Stimulated activated CD8-positive, alpha-beta memory T cell treated with anti-CD3 and anti-CD28 coated beads, Interleukin-4, amount 100 ng/mL, for 48 hours (primary cell): ENCODE data around the gene LIMA1.

Experiments used
- DNase-seq: peaks from one replicate; pipeline ENCODE4 v3.0.0-alpha.2; 2020

Gene LIMA1

DNA sequence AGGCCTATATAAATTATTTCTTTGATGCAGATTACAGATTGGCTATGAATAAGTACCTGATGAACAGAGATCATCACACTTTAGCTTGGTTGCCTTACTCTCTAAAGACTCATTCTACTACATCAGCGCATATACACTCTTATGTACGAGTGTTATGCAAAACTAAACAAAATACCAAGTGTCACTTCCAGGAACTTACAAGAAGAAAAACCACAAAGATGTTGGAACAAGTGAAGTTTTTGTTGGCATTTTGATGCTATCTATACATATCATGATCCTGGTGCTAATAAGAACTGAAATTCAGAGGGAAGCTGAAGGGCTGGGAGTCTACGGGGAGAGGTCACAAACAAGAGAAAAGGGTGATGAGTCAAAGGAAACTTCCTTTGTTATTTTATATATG is 68.3 kb downstream of the LIMA1 start:
- DNase-seq: no peak

DNA sequence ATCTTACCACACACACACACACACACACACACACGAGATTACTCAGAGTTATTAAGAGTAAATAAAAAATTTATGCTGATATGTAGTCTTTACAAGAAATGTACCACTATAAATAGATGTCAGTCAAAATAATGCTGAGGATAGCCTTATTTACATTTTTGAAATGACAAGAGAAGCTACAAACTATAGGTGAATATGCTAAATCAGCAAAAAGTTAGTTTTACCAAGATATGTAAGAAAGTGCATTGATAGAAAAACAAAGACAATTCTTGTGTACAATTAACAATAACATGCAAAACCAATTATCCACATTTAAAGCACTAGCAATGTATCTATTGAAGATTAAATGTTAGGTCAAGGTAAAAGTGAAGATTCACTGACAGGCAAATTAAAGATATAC is 69.3 kb downstream of the LIMA1 start:
- DNase-seq: no peak

DNA sequence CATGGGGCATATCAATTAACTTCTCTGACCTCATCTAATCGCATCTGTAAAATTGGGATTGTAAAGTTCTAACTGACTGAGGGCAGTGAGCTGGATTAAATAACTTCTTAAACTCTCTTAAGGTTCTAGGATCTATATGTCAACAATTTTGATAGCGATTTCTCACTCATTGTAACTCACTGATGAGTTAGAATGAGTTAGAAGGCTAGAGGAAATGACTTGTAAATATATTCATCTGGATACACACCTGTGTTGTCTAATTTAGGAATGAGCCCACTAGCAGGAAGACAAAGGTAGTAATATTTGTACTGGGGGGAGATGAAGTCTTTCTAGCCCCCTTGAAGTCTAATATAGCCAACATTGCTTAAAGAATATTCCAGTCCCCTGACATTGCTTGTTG is 69.9 kb downstream of the LIMA1 start:
- DNase-seq: no peak

DNA sequence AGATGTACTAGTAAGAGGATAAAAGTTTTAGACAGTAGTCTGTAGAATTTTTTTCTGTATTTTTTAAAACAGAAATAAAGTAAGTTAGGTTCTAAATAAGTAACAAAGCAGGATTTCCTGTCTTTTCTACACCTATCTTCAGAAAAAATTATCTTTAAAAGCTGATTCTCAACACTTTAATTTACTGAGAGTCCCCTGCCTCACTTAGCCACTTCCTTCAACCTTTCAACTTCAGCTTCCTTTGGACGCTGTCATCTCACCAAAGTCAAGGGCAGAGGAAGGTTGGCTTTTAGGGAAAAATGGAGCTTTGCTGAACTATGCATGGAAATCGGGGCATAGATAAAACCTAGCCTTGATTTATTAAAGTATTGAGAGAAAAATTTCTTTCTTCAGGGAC is 71.3 kb downstream of the LIMA1 start:
- DNase-seq: no peak

DNA sequence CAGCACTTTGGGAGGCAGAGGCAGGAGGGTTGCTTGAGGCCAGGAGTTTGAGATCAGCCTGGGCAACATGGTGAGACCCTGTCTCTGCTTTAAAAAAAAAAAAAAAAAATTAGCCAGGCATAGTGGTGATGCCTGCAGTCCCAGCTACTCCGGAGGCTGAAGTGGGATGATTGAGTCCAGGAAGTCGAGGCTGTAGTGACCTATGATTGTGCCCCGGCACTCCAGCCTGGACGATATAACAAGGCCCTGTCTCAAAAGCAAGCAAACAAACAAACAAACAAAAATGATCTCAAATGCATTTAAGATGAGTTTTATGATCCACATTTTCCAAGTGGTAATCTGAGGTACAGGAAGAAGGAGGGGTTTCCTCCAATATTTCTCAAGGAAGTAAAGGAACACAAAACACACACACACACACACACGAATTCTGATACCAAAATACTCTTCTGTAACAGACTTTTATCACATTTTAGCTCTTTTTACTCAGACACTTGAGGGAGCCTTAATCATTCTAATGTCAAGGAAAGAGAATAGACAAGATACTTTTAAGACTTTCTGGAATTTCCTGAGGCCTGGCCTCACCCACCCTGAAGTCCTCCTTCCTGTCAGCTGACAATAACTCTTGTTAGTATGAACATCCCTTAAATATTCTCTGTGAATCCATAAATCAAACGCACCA is 71.8 kb downstream of the LIMA1 start:
- DNase-seq: no peak

DNA sequence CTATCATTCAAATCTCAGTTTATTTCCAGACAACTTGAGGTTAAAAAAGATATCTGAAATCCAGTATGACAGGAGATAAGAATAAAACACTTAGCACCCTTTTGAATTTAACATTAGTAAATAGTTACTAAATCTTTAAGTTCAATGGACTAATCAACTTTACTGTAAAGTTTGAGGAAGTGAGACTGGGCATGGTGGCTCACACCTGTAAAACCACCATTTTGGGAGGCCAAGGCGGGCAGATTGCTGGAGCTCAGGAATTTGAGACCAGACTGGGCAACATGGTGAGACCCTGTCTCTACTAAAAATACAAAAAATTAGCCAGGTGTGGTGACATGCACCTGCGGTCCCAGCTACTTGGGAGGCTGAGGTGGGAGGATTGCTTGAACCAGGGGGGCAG is 75.9 kb downstream of the LIMA1 start:
- no peak for DNase-seq

DNA sequence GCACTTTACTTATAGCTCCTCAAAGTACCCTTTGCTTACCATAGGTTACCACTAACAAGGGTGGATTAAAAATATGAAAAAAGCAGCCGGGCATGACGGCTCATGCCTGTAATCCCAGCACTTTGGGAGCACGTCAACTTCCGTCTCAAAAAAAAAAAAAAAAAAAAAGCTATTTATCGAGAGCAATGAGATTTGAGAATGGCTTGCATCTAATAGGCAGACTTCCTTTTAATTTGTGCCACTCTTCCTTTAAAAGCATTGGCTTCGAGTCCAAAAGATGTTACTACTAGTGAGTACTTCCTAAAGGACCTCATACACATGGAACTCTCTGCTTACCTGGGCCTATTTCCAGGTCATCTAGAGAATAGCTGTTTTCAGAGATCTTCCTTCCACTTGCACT is 77.7 kb downstream of the LIMA1 start:
- DNase-seq: no peak

DNA sequence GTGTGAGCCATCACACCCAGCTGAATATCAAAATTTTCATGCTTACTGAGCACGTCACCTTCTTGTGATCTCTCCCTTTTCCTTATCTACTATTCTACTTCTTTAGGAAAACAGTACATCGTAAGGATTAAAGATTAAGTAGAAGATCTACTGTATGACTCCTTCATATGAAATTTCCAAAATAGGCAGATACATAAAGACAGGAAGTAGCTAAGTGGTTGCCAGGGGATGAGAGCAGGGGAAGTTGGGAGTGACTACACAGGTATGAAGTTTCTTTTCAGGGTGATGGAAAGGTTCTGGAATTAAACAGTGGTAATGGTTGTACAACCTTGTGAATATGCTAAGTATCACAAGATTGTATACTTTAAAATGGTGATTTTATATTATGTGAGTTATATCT is 79.6 kb downstream of the LIMA1 start:
- no peak for DNase-seq

DNA sequence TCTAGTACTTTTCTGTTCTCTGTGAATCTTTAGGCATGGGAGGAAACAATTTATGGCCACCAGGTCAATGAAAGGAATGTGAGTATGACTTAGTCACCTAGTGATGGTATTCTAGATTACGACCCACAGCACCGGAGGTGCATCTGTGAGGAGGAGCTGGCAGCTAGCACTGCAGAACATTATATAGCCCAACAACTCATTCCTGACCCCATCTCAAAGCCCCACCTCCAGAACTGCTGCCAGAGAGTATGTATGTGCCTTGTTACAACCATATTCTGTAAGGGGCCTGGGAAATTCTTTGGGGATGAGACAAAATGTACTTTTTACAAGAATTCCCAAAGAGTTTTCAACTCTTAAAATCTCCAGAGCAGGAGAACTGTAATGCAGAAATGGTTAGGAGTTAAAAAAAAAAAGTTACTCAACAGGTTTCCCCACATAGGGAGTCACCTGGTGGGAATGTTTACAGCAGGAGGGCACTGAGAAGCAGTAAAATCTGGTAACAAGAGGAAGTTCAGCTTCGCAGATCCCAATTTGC is 81.3 kb downstream of the LIMA1 start:
- DNase-seq: no peak

DNA sequence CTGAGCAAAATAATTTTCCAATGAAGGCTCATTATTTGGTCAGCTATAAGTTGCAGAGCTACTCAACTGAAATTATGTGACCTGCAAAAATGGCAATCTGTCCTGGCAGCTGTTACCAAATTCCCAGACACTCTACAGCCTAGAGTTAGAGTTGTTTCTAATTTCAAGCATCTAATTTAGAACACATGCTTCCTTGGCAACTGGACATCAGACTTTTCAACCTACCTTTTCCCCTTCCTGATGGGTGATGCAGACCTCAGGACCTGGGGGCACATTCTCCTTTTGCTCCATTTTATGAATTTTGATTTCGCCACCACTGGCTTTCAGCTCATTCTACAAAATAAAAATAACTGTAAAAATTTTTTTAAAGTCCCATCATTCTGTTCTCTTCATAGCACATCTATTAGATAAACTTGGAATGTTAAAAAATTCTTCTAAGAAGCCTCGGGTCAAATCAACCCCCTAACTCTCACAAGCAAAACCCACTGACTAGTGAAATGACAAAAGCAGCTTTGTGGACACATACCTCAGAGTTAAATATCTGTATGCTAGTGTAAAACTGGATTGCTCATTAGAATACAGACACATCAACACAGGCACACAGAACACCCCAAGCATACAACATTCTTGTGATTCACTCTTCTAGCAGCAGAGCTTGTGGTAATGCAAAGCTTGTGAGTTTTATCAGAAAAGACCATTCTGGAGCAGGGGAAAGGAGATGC is 82.6 kb downstream of the LIMA1 start:
- DNase-seq: no peak

DNA sequence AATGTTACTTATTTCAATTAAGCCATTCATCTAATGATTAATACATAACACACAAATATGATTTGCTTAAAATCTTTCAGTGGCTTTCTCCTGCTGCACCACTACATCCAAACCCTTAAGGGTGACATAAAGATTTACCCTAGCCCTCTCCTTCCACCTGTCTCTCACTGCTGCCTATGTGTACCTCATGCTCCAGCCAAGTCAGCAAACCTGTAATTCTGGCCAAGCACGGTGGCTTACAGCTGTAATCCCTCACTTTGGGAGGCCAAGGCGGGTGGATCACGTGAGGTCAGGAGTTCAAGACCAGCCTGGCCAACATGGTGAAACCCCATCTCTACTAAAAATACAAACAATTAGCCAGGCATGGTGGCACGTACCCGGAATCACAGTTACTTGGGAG is 84.5 kb downstream of the LIMA1 start:
- no peak for DNase-seq

DNA sequence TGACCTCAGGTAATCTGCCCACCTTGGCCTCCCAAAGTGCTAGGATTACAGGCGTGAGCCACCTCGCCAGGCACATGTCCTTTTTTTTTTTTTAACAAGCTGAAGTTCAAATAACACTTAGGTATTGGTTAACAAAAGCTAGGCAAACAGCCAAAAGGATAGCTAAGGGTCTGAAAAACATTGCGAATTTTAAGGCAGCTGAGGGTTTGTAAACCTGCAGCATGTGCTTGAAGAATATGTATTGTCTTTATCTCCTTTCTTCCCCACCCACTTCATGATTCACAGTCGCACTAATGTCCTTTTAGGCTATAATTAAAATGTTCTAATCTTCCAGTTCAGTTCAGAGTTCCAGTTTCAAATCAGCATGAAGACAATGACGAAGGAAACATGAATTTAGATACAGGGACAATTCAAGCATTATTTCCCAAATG is 86.0 kb downstream of the LIMA1 start:
- DNase-seq: no peak

DNA sequence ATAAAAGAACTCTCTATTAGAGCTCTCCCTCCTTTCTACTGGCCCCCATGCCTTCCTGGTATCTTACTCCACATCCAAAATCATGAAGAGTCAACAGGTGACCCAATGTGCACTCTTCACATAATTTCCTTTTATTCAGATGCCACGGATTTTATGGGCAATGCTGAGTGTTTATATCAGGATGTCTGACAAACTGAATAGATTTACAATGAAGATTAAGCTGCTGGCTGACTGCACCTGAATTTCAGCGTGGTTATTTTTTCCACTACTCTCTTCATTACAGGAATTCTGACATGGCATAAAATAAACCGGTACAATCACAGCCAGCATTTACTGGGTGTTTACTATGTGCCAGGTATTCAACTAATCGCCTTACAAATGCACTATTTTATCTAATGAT is 86.8 kb downstream of the LIMA1 start:
- no peak for DNase-seq

DNA sequence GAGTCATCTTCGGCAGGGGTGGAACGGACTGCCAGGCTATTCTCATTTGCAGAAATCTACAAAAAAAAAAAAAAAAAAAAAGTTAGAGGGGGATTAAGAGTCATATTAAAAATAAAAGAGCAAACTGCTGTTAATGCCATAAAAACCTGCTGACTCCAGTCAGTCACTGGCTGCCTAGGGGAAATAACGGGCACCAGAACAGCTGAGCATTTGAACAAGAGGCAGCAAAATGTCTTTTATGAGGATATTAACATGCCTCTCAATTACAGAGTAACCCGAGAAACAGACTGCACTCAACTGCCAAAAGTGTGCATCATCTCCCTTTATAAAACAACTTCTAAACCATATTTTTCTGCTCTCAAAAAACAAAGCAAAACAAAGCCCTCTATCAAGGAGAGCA is 87.5 kb downstream of the LIMA1 start:
- no peak for DNase-seq

DNA sequence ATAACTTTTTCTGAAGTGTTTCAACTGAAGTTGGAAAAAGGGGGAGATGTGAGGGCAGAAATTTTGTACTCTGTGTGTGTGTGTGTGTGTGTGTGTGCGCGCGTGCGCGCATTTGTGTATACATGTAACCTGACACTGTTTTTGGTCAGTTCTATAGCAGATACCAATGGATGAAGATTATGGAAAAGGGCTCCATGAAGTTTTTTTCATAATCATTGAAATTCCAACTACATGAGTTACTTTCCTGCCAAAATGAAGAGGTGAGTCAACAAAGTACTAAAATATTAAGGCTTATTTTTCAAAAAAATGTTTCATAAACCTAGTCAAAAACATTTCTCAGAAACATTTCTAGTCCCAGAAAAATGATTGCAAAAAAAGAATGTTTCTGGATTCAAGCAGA is 90.4 kb downstream of the LIMA1 start:
- no peak for DNase-seq

DNA sequence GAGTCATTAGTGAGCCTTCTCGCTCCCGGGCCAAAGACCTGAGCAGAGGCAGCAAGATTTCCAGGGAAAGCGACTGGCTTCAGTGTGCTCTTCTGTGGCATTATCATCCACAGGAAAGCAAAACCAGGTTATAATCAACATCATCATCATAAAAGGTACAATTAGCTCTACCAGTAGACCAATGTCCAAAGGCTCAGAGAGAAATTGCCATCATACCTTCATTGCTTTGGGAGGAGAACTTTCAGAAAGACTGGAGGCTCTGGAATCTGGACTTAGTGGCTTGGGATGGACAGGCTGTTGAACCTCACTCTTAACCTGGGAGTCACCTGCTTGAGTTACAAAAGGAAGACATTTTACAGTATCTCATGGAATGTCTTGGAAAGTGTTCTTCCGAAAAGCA is 91.1 kb downstream of the LIMA1 start:
- no peak for DNase-seq

DNA sequence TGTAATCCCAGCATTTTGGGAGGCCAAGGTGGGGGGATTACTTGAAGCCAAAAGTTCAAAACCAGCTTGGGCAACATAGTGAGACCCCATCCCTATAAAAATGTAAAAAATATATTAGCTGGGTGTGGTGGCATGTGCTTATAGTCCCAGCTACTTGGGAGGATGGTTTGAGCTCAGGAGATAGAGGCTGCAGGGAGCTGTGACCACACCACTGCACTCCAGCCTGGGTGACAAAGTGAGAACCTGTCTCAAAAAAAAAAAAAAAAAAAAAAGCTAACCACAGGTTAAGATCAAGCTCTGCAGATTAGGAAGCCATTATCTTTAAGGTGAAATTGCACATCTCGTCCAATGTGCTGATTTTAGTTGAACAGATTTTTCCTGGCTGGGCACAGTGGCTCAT is 92.5 kb downstream of the LIMA1 start:
- DNase-seq: no peak

DNA sequence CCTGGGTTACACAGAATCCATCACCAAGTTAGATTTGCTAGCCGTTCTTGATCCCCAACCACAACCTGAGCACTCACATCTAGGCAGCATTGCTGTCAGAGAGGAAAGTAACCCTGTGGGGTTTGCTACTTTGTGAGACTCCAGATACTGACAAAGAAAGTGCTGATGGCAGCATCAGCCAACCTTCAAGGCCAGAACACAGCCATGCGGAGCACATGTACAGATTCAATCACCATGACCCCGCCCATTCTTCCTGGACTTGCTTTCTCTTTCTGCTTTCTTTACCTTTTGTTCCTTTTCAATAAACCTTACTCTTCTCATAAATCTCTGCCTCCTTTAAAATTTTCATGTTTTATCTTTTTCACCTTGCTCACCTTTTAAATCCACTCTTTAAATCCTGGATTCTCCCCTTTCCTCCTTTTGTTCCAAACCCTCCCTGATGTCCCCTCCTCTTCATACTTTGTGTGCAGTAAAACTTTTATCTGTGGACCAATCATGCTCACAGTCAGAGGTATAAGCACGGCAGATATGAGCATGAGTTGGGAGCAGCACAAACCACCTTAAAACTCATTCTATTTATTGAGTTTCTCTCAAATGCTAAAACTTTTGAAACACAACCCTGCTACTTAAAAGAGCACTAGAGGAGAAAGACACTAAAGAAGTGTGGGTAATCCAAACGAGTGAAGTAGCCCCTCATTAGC is 94.3 kb downstream of the LIMA1 start:
- peak; percentile 52 for DNase-seq

DNA sequence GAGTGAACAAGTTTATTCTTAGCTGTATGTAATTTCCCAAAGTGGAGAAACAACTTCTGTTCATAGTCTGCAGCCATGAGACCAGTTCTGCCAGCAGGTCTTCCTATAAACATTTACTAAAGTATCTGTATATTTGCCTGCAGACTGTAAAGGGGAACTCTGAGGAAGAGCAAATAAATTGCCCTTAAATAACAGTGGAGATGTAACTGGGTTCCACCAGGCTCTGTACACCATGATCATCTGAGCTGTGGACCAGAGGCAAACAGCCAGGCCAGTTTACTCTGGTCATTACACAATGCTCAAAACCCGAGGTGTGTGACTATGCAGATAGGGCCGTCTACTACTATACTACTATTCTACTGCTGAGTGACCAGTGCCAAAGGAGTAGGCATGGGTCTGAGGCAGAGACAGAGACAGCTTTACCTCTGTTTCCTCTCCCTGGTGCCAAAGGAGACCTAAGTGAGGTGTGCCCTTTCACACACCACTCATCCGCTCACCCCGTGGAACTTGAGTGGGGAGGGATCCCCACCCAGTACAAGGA is 95.0 kb downstream of the LIMA1 start:
- DNase-seq: no peak

DNA sequence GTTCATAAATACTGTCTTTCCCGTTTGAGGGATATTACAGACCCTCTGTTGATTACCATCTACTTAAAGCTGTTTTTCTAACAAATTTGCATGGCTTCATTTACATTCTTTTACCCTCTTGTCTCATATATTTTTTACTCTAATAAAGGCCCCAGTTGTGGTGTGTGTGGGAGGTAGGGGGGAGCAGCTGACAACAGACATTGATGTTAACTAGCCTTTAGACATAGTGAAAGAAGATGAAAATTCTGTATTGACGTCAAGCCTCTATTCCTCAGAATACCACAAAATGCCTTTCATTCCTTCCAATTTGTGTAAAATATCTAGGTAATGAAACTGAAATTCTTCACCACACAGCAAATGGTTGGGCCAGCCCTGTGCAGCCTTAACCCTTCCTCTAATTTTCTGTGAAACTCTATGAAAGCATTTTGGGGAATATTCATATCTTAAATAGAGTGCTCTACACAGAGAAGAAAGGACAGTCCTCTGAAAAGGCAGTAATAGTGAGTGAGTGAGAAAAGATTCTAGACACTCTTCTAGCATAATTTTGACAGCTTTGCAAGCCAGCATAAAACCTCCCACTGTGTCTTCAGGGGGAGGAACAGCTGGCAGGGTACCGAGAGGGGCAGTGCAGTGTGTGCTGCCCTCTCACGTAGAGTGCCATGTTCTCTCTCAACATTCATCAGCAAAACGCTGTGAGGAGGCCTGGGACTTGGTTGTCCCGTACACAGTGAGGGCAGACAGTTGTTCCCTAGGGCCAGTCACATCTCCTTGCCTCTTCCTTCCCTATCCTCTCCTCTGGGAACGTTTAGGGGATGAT is 96.0 kb downstream of the LIMA1 start:
- DNase-seq: peak; percentile 73

DNA sequence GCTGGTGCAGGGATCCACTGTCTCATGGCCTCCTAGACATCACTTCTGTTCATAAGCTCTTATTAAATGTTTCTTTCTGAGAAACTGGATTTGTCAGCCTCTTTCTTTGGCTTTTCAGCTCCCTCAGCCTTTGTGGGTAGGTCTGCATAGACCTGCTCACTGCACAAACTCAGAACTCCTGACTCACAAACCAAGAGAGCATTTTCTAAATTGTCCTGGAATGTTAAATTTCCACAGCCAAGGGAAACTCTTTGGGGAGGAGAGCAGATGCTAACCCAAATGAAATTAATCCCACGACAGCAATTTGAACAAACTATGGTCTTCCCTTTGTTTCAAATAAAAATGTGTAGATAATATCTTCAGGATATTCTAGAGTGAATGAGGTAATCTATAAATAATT is 96.6 kb downstream of the LIMA1 start:
- no peak for DNase-seq

DNA sequence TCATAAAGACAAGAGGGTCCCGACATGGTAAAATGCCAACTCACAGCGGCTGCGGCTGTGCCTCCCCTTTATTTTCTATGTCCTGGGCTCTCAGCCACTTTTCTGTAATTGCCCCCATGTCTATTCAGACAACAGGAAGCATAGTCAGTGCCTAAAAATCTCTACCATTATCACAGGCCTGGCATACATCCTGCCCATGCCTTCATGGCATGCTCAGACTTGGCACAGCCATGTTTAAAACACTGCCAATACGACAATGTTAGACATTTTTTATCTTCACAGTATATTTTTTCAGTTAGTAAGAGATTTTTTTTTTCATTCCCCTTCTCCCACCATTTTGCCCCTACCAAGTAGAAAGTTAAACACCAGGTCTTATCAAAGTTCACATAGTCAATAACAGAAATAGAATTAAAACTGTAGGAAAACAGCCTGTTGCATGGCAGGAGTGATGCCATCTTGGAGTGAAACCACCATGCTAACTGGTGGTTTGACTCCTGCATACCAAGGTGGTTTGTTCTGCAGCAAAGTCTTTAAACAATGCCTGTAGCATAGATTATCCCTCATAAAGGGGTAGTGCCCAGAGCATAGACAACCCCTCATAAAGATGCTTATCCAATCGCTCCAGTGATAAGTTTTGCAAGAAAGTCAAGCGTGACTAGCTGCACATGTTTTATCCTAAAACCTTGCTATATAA is 97.2 kb downstream of the LIMA1 start:
- no peak for DNase-seq
